ENCODE results near the gene SMIM33.

DNA sequence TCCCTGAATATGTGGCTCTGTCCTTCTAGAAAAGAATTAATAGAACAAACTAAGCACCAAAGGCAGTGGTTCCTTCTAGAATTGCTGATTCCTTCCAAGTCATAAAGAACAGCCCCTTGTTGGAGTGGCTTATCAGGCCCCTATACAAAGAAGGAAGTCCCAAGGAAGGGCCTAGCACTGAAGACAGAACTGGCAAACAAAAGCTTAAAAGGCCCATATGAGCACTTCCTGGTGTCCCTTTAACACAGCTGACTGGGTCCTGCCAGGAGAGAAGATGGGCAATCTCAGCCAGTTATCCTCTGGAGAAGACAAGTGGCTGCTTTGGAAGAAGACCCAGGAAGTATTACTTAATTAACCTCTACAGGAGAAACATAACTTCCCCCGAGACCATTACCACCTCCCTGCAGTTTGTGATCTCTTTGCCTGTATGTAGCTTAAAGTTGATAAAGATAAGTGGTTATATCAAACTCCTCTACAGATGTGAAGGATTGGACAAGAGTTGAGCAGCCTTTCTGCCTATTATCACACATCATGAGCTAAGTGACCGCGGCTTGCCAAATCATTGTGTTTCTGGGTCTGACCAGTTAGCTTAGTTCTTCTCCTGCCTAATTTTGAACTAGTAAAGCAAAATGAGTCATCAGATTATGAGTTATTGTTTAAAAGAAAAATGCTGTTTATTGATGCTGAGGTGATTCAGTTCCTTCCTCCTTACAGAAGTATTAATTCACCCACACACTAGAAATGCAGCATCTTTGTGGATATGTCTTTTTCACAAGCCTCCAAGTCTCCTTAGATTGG, 25.0 kb downstream of the SMIM33 start:
- TF ChIP-seq, protein P1, sequence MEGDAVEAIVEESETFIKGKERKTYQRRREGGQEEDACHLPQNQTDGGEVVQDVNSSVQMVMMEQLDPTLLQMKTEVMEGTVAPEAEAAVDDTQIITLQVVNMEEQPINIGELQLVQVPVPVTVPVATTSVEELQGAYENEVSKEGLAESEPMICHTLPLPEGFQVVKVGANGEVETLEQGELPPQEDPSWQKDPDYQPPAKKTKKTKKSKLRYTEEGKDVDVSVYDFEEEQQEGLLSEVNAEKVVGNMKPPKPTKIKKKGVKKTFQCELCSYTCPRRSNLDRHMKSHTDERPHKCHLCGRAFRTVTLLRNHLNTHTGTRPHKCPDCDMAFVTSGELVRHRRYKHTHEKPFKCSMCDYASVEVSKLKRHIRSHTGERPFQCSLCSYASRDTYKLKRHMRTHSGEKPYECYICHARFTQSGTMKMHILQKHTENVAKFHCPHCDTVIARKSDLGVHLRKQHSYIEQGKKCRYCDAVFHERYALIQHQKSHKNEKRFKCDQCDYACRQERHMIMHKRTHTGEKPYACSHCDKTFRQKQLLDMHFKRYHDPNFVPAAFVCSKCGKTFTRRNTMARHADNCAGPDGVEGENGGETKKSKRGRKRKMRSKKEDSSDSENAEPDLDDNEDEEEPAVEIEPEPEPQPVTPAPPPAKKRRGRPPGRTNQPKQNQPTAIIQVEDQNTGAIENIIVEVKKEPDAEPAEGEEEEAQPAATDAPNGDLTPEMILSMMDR (IDR thresholded peaks at IDR 0.05) = no peak
- TF ChIP-seq EZH2phosphoT487 (IDR thresholded peaks at IDR 0.05) = no peak
- no peak for TF ChIP-seq EZH2 (IDR thresholded peaks at IDR 0.05)
